ACC112 (cell line): ENCODE data around the gene PLD3.

ENCODE experiments used
- H2AFZ ChIP-seq: fragments of 200-600 bp; sonication (generic); one replicate; pipeline ENCODE4 v1.6.0; 2017; ENCODE audit warnings: antibody characterized with exemption, low read length; ENCODE audit not compliant: unreplicated experiment
- H3K27ac ChIP-seq: fragments of 200-600 bp; sonication (generic); 2 replicates; pipeline ENCODE4 v1.5.1; 2014; ENCODE audit warnings: low read depth, mild to moderate bottlenecking, antibody characterized with exemption, low read length, moderate library complexity
- H3K27me3 ChIP-seq: fragments of 200-600 bp; sonication (generic); 2 replicates; pipeline ENCODE4 v1.6.1; 2014; ENCODE audit warnings: mild to moderate bottlenecking, antibody characterized with exemption, low read length, moderate library complexity, mixed read lengths; ENCODE audit not compliant: insufficient read depth
- H3K36me3 ChIP-seq: fragments of 200-600 bp; sonication (generic); 2 replicates; pipeline ENCODE4 v1.6.1; 2016; ENCODE audit warnings: mild to moderate bottlenecking, antibody characterized with exemption, low read length, moderate library complexity, mixed read lengths; ENCODE audit not compliant: insufficient read depth
- H3K4me1 ChIP-seq: fragments of 200-600 bp; sonication (generic); one replicate; pipeline ENCODE4 v1.6.1; 2016; ENCODE audit warnings: low read length, mixed read lengths; ENCODE audit not compliant: insufficient read depth, unreplicated experiment, control insufficient read depth
- H3K4me3 ChIP-seq: fragments of 200-600 bp; sonication (generic); 2 replicates; pipeline ENCODE4 v1.5.1; 2014; ENCODE audit warnings: mild to moderate bottlenecking, low read depth, low read length
- H3K79me2 ChIP-seq: fragments of 200-600 bp; sonication (generic); one replicate; pipeline ENCODE4 v1.6.0; 2016; ENCODE audit warnings: low read length; ENCODE audit not compliant: control insufficient read depth, unreplicated experiment, insufficient read depth

PLD3 gene

GRCh38 chr19:40344422-40344821, 4.1 kb upstream of the PLD3 start:
- Histone ChIP-seq H2AFZ (no peak overlapping the region), H3K27ac (no peak overlapping the region), H3K4me3 (no peak overlapping the region), H3K27me3 (no peaks in the 10 kb centered on the region), H3K4me1 (peaks cover 2% of the 10 kb centered on the region), H3K79me2 (peaks cover 32% of the 10 kb centered on the region), H3K36me3 (no peaks in the 10 kb centered on the region)

- peaks cover 3% of the 10 kb centered on the region for H3K4me1 ChIP-seq
- no peaks in the 10 kb centered on the region for H3K36me3 ChIP-seq
- H2AFZ ChIP-seq: peak overlapping the region; percentile 53
- peaks cover 31% of the 10 kb centered on the region for H3K79me2 ChIP-seq
- peak overlapping the region; percentile 91 for H3K4me3 ChIP-seq
- peak overlapping the region; percentile 35 for H3K27ac ChIP-seq
- H3K27me3 ChIP-seq: no peaks in the 10 kb centered on the region
These were observed 539 bp downstream of the PLD3 start for GRCh38 chr19:40348961-40349507.

- Histone ChIP-seq H3K27me3 (no peaks in the 10 kb centered on the region), H3K27ac (no peak overlapping the region), H3K79me2 (peaks cover 2% of the 10 kb centered on the region), H3K4me3 (no peak overlapping the region), H3K36me3 (no peaks in the 10 kb centered on the region), H3K4me1 (no peaks in the 10 kb centered on the region), H2AFZ (no peak overlapping the region)
These were observed 7.6 kb downstream of the PLD3 start for GRCh38 chr19:40355975-40356680.

GRCh38 chr19:40356681-40357595, 8.4 kb downstream of the PLD3 start:
- Histone ChIP-seq H3K36me3 (no peaks in the 10 kb centered on the region), H2AFZ (no peak overlapping the region), H3K79me2 (no peaks in the 10 kb centered on the region), H3K4me3 (no peak overlapping the region), H3K27ac (no peak overlapping the region), H3K4me1 (no peaks in the 10 kb centered on the region), H3K27me3 (no peaks in the 10 kb centered on the region)

GRCh38 chr19:40357640-40358039, 9.1 kb downstream of the PLD3 start:
- Histone ChIP-seq H3K36me3 (no peaks in the 10 kb centered on the region), H2AFZ (no peak overlapping the region), H3K79me2 (no peaks in the 10 kb centered on the region), H3K27me3 (no peaks in the 10 kb centered on the region), H3K4me3 (no peak overlapping the region), H3K4me1 (no peaks in the 10 kb centered on the region), H3K27ac (no peak overlapping the region)

- Histone ChIP-seq H3K36me3 (no peaks in the 10 kb centered on the region), H3K4me1 (no peaks in the 10 kb centered on the region), H3K4me3 (no peak overlapping the region), H2AFZ (no peak overlapping the region), H3K79me2 (no peaks in the 10 kb centered on the region), H3K27me3 (no peaks in the 10 kb centered on the region), H3K27ac (no peak overlapping the region)
These were observed 10.3 kb downstream of the PLD3 start for GRCh38 chr19:40358773-40359172.

GRCh38 chr19:40360020-40360707, 11.7 kb downstream of the PLD3 start:
- Histone ChIP-seq H2AFZ (no peak overlapping the region), H3K27me3 (no peaks in the 10 kb centered on the region), H3K4me1 (no peaks in the 10 kb centered on the region), H3K79me2 (no peaks in the 10 kb centered on the region), H3K36me3 (no peaks in the 10 kb centered on the region), H3K4me3 (no peak overlapping the region), H3K27ac (no peak overlapping the region)

GRCh38 chr19:40360708-40361241, 12.3 kb downstream of the PLD3 start:
- H3K4me3 ChIP-seq: no peak overlapping the region
- H3K36me3 ChIP-seq: no peaks in the 10 kb centered on the region
- no peak overlapping the region for H2AFZ ChIP-seq
- H3K27me3 ChIP-seq: no peaks in the 10 kb centered on the region
- no peaks in the 10 kb centered on the region for H3K4me1 ChIP-seq
- no peak overlapping the region for H3K27ac ChIP-seq
- H3K79me2 ChIP-seq: no peaks in the 10 kb centered on the region

GRCh38 chr19:40362160-40362559, 13.7 kb downstream of the PLD3 start:
- no peak overlapping the region for H3K4me3 ChIP-seq
- no peaks in the 10 kb centered on the region for H3K27me3 ChIP-seq
- H3K27ac ChIP-seq: no peak overlapping the region
- no peaks in the 10 kb centered on the region for H3K36me3 ChIP-seq
- no peak overlapping the region for H2AFZ ChIP-seq
- H3K79me2 ChIP-seq: no peaks in the 10 kb centered on the region
- H3K4me1 ChIP-seq: no peaks in the 10 kb centered on the region

- no peaks in the 10 kb centered on the region for H3K4me1 ChIP-seq
- no peaks in the 10 kb centered on the region for H3K36me3 ChIP-seq
- H3K27ac ChIP-seq: no peak overlapping the region
- no peak overlapping the region for H2AFZ ChIP-seq
- H3K79me2 ChIP-seq: no peaks in the 10 kb centered on the region
- H3K4me3 ChIP-seq: no peak overlapping the region
- H3K27me3 ChIP-seq: no peaks in the 10 kb centered on the region
These were observed 14.6 kb downstream of the PLD3 start for GRCh38 chr19:40363069-40363468.
